Right lobe of liver (tissue), 4 donors: ENCODE data around the gene CREB3L2.

Experiments used
- CTCF ChIP-seq, 4 donors: fragments of 200-600 bp in 3 of 4; fragments of 450-650 bp in 1 of 4; IDR thresholded peaks; one replicate each; pipeline versions ENCODE4 v1.5.1 to v1.8.0; 2016 to 2022; ENCODE audit warnings: antibody characterized with exemption in 4 of 4, mild to moderate bottlenecking in 2 of 4
- POLR2A ChIP-seq: fragments of 450-650 bp; IDR thresholded peaks from one replicate; pipeline ENCODE4 v1.6.1; 2017; ENCODE audit warnings: antibody characterized with exemption, mild to moderate bottlenecking
- donor health status: DM: no; HTN: no; CAD: no.
- donor health status: DM: no; HTN: no; CAD: no.
- donor health status: DM: no; HTN: yes; CAD: no.

DNA sequence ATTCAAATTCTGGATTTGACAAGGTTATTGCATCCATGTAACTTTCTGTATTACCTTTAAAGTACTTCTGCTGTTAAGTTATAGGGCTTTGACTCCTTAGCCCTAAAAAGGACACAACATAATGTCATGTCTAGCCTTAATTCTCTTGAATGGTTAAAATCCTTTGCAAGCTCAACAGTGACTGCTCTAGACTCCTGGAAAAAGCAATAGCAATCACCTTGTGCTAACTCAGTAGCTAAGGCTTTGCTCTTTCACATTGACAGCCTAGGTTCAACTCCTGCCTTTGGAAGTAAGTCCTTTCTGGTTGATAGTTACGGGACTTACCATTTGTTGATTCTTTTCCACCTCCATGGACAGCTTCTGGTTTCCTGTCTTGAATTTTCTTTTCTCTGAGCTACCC lies 16.1 kb upstream of the CREB3L2 start:
- no peak for TF ChIP-seq POLR2A
- no peak for TF ChIP-seq CTCF (IDR thresholded peaks at IDR 0.05)
